ENCODE results near the gene PSPC1. TPM values are rescaled to one million over a fixed set of nuclear protein-coding genes. Genes with fewer than 3 reads are reported as not detected.

The PSPC1 gene
- total RNA-seq, 1 donor from 2014 or later, result 47.2 TPM

GRCh38 chr13:19664481-19665230 lies 118.1 kb downstream of the PSPC1 start:
- TF ChIP-seq CTCF (conservative IDR thresholded peaks at IDR 0.05; ENCODE audit: low read depth, low read length), result no peak
- no peak overlapping the region for H3K4me3 ChIP-seq (ENCODE audit: low read depth, low read length)
- no peak for DNase-seq (ENCODE audit: low read depth)

DNA sequence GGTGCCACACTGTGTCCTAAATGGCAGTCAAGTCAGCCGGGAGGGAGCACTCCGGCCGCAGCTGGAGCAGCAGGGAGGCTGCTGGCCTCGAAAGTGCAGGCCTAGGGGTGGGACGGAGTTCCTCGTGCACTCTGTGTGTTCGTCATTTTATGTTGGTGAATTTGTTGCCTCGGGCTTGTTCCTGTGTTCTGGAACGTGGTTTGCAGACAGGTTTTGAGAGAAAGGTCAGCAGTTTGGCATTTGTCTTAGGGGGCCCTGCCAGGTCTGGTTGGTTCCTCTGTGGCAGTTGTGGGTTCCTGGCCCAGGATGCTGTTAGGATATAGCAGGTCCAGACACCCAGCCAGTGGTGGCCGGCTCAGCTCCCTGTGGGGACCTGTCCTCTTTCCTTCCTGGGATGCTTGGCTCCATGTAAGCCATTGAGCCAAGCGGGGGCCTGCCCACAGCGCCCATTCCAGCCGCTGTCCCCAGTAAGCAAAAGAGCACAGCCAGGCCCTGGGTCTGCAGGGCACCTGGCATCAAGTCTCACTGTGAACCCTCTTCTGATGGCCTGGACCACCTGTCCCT lies 119.2 kb downstream of the PSPC1 start:
- DNase-seq (ENCODE audit: low read depth), result no peak
- no peak for TF ChIP-seq CTCF (conservative IDR thresholded peaks at IDR 0.05; ENCODE audit: low read depth, low read length)
- no peak overlapping the region for H3K4me3 ChIP-seq (ENCODE audit: low read depth, low read length)

DNA sequence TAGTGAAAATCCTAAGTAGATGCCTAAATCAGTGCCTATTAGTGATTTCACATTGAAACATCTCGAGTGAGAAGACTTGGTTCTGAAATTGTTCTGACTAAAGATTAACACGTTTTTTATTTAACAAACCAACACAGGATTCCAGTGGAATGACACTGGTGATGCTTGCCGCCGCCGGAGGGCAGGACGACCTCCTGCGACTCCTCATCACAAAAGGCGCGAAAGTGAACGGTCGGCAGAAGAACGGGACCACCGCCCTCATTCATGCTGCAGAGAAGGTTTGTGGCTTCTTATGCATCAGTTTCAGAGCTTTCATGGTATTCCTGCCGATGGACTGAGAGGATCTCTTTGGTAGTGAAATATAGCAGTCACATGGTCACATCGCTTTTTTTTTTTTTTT lies 121.2 kb downstream of the PSPC1 start:
- H3K4me3 ChIP-seq (ENCODE audit: low read depth, low read length), result no peak overlapping the region
- TF ChIP-seq CTCF (conservative IDR thresholded peaks at IDR 0.05; ENCODE audit: low read depth, low read length), result no peak
- no peak for DNase-seq (ENCODE audit: low read depth)

DNA sequence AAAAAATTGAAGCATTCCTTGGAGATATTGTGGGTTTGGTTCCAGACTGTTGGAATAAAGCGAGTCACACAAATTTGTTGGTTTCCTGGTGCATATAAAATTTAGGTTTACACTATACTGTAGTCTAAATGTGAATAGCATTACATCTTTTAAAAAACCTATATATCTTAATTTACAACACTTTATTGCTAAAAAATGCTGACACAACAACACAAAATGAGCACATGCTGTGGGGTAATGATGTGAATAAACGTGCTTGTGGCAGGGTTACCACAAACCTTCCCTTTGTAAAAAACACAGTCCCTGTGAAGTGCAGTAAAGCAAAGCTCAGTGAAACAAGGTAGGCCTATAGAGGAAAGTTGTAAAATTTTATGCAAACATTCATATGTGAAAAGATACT lies 121.6 kb downstream of the PSPC1 start:
- H3K4me3 ChIP-seq (ENCODE audit: low read depth, low read length), result no peak overlapping the region
- DNase-seq (ENCODE audit: low read depth), result no peak
- no peak for TF ChIP-seq CTCF (conservative IDR thresholded peaks at IDR 0.05; ENCODE audit: low read depth, low read length)

GRCh38 chr13:19658831-19659230 lies 123.9 kb downstream of the PSPC1 start:
- TF ChIP-seq CTCF (conservative IDR thresholded peaks at IDR 0.05; ENCODE audit: low read depth, low read length), result no peak
- no peak overlapping the region for H3K4me3 ChIP-seq (ENCODE audit: low read depth, low read length)
- no peak for DNase-seq (ENCODE audit: low read depth)

- TF ChIP-seq CTCF (conservative IDR thresholded peaks at IDR 0.05; ENCODE audit: low read depth, low read length), result no peak
- no peak for DNase-seq (ENCODE audit: low read depth)
- H3K4me3 ChIP-seq (ENCODE audit: low read depth, low read length), result no peak overlapping the region
Observed at GRCh38 chr13:19657872-19658591, 124.7 kb downstream of the PSPC1 start.

Other genes starting within 250 kb of the PSPC1 start
- not detected in 2 replicates for gene TPTE2, start 221.4 kb downstream of the PSPC1 start, total RNA-seq
- gene MPHOSPH8, start 149.3 kb downstream of the PSPC1 start, total RNA-seq, result 12.9 and 16.4 TPM in 2 replicates
- gene ZMYM5, start 80.7 kb upstream of the PSPC1 start, total RNA-seq, result 4.1 and 8.0 TPM in 2 replicates
- gene ZMYM2, start 175.8 kb upstream of the PSPC1 start, total RNA-seq, result 27.9 and 28.4 TPM in 2 replicates

All from epithelial cell of proximal tubule (primary cell).